ENCODE data around the gene USP20. TPM values are rescaled to one million over a fixed set of nuclear protein-coding genes. Genes with fewer than 3 reads are reported as not detected.

USP20 gene
- total RNA-seq, 1 donor: 10.5 TPM

- Histone ChIP-seq H3K36me3 (ENCODE audit: insufficient read depth, low read length) (no peaks in the 10 kb centered on the region), H3K27me3 (ENCODE audit: insufficient read depth, low read length) (no peaks in the 10 kb centered on the region), H2AFZ (ENCODE audit: low read length) (no peak overlapping the region), H3K79me2 (ENCODE audit: insufficient read depth, low read length) (no peaks in the 10 kb centered on the region), H3K4me2 (ENCODE audit: insufficient read depth, low read length) (no peak overlapping the region), H3K4me3 (ENCODE audit: insufficient read depth, low read length) (no peak overlapping the region), H3K27ac (ENCODE audit: low read depth, low read length) (no peak overlapping the region), H3K9me3 (ENCODE audit: low read depth, low read length) (no peaks in the 10 kb centered on the region), H3K4me1 (ENCODE audit: insufficient read depth, low read length) (peaks cover 7% of the 10 kb centered on the region), H4K20me1 (ENCODE audit: insufficient read depth, low read length) (no peaks in the 10 kb centered on the region)
- no peak for TF ChIP-seq CTCF (IDR thresholded peaks at IDR 0.05; ENCODE audit: extremely low read depth, low read depth, low read length)
- no peak for DNase-seq (ENCODE audit: insufficient read length, low spot score, missing footprints)
Observed at GRCh38 chr9:129914051-129914450, 78.8 kb downstream of the USP20 start.

- no peak overlapping the region for H3K4me2 ChIP-seq (ENCODE audit: insufficient read depth, low read length)
- DNase-seq (ENCODE audit: insufficient read length, low spot score, missing footprints): no peak
- no peaks in the 10 kb centered on the region for H3K79me2 ChIP-seq (ENCODE audit: insufficient read depth, low read length)
- peaks cover 4% of the 10 kb centered on the region for H3K36me3 ChIP-seq (ENCODE audit: insufficient read depth, low read length)
- no peak for TF ChIP-seq CTCF (IDR thresholded peaks at IDR 0.05; ENCODE audit: extremely low read depth, low read depth, low read length)
- H3K27ac ChIP-seq (ENCODE audit: low read depth, low read length): no peak overlapping the region
- H3K27me3 ChIP-seq (ENCODE audit: insufficient read depth, low read length): no peaks in the 10 kb centered on the region
- H3K9me3 ChIP-seq (ENCODE audit: low read depth, low read length): no peaks in the 10 kb centered on the region
- H2AFZ ChIP-seq (ENCODE audit: low read length): no peak overlapping the region
- H3K4me3 ChIP-seq (ENCODE audit: insufficient read depth, low read length): no peak overlapping the region
- H4K20me1 ChIP-seq (ENCODE audit: insufficient read depth, low read length): no peaks in the 10 kb centered on the region
- H3K4me1 ChIP-seq (ENCODE audit: insufficient read depth, low read length): no peaks in the 10 kb centered on the region
Observed at GRCh38 chr9:129916707-129917106, 81.4 kb downstream of the USP20 start.

GRCh38 chr9:129918296-129918950 is 83.2 kb downstream of the USP20 start:
- H2AFZ ChIP-seq (ENCODE audit: low read length): no peak overlapping the region
- H3K79me2 ChIP-seq (ENCODE audit: insufficient read depth, low read length): no peaks in the 10 kb centered on the region
- peaks cover 4% of the 10 kb centered on the region for H3K36me3 ChIP-seq (ENCODE audit: insufficient read depth, low read length)
- no peak overlapping the region for H3K27ac ChIP-seq (ENCODE audit: low read depth, low read length)
- no peaks in the 10 kb centered on the region for H3K4me1 ChIP-seq (ENCODE audit: insufficient read depth, low read length)
- H4K20me1 ChIP-seq (ENCODE audit: insufficient read depth, low read length): no peaks in the 10 kb centered on the region
- H3K4me2 ChIP-seq (ENCODE audit: insufficient read depth, low read length): no peak overlapping the region
- no peak for TF ChIP-seq CTCF (IDR thresholded peaks at IDR 0.05; ENCODE audit: extremely low read depth, low read depth, low read length)
- H3K27me3 ChIP-seq (ENCODE audit: insufficient read depth, low read length): no peaks in the 10 kb centered on the region
- no peaks in the 10 kb centered on the region for H3K9me3 ChIP-seq (ENCODE audit: low read depth, low read length)
- DNase-seq (ENCODE audit: insufficient read length, low spot score, missing footprints): no peak
- no peak overlapping the region for H3K4me3 ChIP-seq (ENCODE audit: insufficient read depth, low read length)

GRCh38 chr9:129919277-129919676 is 84.0 kb downstream of the USP20 start:
- Histone ChIP-seq H2AFZ (ENCODE audit: low read length) (no peak overlapping the region), H3K79me2 (ENCODE audit: insufficient read depth, low read length) (no peaks in the 10 kb centered on the region), H3K27ac (ENCODE audit: low read depth, low read length) (no peak overlapping the region), H4K20me1 (ENCODE audit: insufficient read depth, low read length) (no peaks in the 10 kb centered on the region), H3K27me3 (ENCODE audit: insufficient read depth, low read length) (no peaks in the 10 kb centered on the region), H3K4me1 (ENCODE audit: insufficient read depth, low read length) (no peaks in the 10 kb centered on the region), H3K4me2 (ENCODE audit: insufficient read depth, low read length) (no peak overlapping the region), H3K36me3 (ENCODE audit: insufficient read depth, low read length) (peaks cover 6% of the 10 kb centered on the region), H3K4me3 (ENCODE audit: insufficient read depth, low read length) (no peak overlapping the region), H3K9me3 (ENCODE audit: low read depth, low read length) (no peaks in the 10 kb centered on the region)
- no peak for DNase-seq (ENCODE audit: insufficient read length, low spot score, missing footprints)
- TF ChIP-seq CTCF (IDR thresholded peaks at IDR 0.05; ENCODE audit: extremely low read depth, low read depth, low read length): no peak
